ENCODE results near the gene TNRC6A.
A peak's percentile ranks its signal among the peaks of the same experiment; 100 is the strongest.
"Not testable (repeated sequence)": the region's sequence is repeated elsewhere in the genome, so short reads cannot be mapped to it uniquely, and the experiment has no call there.

Gene TNRC6A

DNA sequence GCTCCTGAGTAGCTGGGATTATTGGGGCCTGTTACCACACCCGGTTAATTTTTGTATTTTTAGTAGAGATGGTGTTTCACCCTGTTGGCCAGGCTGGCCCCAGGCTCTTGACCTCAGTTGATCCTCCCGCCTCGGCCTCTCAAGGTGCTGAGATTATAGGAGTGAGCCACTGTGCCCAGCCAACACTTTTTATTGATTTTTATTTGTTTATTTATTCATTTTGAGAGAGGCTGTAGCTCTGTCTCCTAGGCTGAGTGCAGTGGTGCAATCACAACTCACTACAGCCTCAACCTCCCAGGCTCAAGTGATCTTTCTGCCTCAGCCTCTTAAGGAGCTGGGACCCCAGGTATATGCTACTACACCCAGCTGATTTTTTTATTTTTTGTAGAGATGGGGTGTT is 54.7 kb downstream of the TNRC6A start:
- TF ChIP-seq, protein P1, sequence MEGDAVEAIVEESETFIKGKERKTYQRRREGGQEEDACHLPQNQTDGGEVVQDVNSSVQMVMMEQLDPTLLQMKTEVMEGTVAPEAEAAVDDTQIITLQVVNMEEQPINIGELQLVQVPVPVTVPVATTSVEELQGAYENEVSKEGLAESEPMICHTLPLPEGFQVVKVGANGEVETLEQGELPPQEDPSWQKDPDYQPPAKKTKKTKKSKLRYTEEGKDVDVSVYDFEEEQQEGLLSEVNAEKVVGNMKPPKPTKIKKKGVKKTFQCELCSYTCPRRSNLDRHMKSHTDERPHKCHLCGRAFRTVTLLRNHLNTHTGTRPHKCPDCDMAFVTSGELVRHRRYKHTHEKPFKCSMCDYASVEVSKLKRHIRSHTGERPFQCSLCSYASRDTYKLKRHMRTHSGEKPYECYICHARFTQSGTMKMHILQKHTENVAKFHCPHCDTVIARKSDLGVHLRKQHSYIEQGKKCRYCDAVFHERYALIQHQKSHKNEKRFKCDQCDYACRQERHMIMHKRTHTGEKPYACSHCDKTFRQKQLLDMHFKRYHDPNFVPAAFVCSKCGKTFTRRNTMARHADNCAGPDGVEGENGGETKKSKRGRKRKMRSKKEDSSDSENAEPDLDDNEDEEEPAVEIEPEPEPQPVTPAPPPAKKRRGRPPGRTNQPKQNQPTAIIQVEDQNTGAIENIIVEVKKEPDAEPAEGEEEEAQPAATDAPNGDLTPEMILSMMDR (IDR thresholded peaks at IDR 0.05; ENCODE audit: low read depth, low read length) = no peak
- DNase-seq (ENCODE audit: extremely low read depth, low read depth) = no peak

DNA sequence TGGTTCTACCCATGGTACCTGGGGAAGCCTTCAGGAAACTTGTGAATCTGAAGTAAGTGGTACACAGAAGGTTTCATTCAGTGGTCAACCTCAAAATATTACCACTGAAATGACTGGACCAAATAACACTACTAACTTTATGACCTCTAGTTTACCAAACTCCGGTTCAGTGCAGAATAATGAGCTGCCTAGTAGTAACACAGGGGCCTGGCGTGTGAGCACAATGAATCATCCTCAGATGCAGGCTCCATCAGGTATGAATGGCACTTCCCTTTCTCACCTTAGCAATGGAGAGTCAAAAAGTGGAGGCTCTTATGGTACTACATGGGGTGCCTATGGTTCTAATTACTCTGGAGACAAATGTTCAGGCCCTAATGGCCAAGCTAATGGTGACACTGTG is 60.4 kb downstream of the TNRC6A start:
- TF ChIP-seq, protein P1 (IDR thresholded peaks at IDR 0.05; ENCODE audit: low read depth, low read length) = no peak
- DNase-seq (ENCODE audit: extremely low read depth, low read depth) = no peak

DNA sequence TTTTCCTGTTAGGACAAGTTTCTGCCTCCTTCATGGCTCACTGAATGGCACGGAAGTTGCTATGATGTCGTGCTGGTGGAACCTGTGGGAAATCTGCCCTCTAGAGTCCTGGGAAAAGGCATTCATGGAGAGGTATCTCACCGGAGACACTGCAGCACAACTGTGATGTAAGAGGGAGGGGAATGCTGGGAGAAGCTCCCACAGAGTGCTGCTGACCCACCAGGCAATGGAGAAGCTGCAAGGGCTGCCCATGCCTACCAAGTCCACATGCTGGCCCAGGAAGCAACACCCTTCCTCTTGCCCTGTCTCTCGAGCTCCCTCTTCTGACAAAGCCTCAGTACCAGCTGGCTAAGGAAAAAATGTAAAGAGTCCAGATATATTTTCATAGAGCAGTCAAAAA is 71.1 kb downstream of the TNRC6A start:
- TF ChIP-seq, protein P1 (IDR thresholded peaks at IDR 0.05; ENCODE audit: low read depth, low read length) = peak; percentile 30
- no peak for DNase-seq (ENCODE audit: extremely low read depth, low read depth)

DNA sequence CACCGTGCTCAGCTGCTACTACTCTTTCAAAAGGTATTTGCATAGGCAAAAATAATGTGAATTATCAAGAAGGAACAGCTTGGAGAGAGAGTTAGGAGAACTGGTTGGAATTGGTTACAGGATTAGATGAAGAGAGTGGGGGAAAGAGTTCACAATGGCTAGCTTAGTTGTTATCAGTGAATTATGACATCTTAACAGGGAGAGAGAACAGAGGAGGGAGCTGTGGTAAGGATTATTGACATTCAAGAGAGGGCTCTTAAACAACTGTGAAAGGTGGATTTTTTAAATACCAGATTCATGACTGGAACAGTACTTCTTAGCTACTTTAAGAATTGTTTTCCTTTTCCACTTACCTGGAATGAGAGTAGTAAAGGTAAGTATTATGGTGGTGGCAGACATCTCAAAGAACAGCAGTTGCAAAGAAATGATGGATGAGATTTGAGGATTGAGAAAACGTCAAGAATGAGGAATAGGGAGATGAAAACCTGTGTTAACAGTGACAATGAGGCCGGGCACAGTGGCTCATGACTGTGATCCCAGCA is 72.4 kb downstream of the TNRC6A start:
- TF ChIP-seq, protein P1 (IDR thresholded peaks at IDR 0.05; ENCODE audit: low read depth, low read length) = no peak
- DNase-seq (ENCODE audit: extremely low read depth, low read depth) = no peak

DNA sequence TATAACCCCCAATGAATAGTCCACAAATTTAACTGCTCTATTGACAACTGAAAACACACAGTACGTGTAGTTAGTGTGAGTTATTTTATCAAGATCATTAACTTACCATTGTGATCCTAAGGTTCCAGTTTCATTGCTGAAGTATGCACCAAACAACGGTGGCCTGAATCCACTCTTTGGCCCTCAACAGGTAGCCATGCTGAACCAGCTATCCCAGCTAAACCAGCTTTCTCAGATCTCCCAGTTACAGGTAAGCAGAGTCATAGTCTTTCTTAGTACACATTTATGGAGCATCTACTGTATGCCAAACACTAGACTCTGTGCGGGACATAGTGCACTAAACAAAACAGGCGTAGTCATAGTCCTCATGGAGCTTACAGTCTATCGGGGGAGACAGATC is 76.0 kb downstream of the TNRC6A start:
- DNase-seq (ENCODE audit: extremely low read depth, low read depth) = no peak

DNA sequence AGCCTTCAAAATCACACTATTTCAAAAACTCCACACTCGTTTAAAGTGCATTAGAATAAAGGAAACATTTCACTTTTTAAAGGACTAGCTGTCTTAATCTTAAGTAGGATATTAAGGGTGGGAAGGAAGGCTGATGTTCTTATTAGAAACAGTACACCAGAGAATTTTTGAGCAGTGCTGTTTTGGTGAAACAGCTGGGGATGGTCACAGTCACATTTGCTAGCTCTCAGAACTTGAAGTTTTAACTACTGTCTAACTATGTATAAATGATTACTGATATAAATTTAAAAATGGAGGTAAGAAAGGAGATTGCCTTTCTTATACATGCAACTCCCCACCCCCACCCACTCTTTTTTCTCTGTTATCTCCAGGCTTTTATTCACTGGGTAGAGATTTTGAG is 77.8 kb downstream of the TNRC6A start:
- TF ChIP-seq, protein P1 (IDR thresholded peaks at IDR 0.05; ENCODE audit: low read depth, low read length) = no peak
- DNase-seq (ENCODE audit: extremely low read depth, low read depth) = no peak

More for the DNA sequence above, 76.0 kb downstream of the TNRC6A start:
- TF ChIP-seq, protein P1 (IDR thresholded peaks at IDR 0.05; ENCODE audit: low read depth, low read length) = no peak

DNA sequence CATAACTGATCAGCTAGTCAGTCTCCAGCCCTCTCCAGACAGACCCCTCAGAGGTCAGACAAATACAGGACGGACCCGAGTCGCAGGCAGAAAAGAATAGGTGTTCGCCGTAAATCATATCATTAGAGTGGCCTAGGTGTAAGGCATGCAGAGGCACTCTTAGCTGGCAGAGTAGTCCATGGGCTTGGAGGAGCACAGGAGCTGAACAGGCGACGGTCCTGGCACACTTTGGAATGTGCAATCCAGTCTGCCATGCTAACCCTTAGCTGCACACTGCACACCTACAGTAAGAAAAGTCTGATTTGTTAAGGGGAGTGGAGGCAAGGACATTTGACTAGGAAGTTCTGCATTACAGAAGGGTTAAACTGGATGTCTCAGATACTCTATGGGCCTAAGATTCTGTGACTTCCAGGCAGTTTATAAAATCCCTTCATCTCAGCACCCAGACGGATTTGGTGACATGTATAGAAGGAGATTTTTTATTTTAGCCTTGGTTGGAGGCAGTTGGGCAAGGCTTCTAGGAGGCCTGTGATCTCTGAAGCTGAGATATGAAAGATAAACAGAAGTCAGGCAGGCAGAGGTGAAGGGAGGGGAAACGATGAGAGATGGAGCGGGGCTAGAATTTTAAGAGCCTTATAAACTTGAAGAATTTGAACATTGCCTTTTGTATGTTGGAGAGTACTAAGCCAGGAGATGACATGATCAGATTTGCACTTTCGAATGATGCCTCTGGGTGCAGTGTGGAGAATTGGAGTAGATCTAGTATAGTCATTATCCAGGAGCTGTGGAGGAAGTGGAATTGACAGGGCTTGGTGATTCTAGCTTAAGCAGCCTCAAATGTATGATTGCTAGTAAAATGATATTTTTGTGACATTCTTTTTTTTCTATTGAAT is 81.7 kb downstream of the TNRC6A start:
- DNase-seq (ENCODE audit: extremely low read depth, low read depth) = no peak
- TF ChIP-seq, protein P1 (IDR thresholded peaks at IDR 0.05; ENCODE audit: low read depth, low read length) = no peak

DNA sequence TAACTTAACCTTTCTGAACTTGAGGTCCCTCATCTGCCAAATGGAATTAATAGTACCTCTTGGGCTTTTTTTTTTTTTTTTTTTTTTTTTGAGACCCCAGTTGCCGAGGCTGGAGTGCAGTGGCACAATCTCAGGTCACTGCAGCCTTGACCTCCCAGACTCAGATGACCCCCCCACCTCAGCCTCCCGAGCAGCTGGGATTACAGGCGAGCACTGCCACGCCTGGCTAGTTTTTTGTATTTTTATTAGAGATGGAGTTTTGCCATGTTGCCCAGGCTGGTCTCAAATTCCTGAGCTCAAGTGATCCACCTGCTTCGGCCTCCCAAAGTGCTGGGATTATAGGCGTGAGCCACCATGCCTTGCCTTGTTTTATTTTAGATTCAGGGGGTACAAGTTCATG is 83.4 kb downstream of the TNRC6A start:
- DNase-seq (ENCODE audit: extremely low read depth, low read depth) = not testable (repeated sequence)
